PC-9 (cell line): ENCODE measurements around the gene PPM1A. TPM values are rescaled to one million over a fixed set of nuclear protein-coding genes. Genes with fewer than 3 reads are reported as not detected.

Experiments
- BruUV-seq: library from RNA; stranded (reverse); fragments of 400-500 nt; replicated peaks from 2 replicates; lab custom pipeline; 2021; lab: Mats Ljungman, UMichigan
- CTCF ChIA-PET: fragments of 300-600 bp; sonication (Branson Sonifier 250); formaldehyde crosslinking; loops from one replicate; lab custom pipeline; 2022; ENCODE audit warnings: antibody characterized with exemption; lab: Charles Lee
- POLR2A ChIA-PET: fragments of 300-600 bp; sonication (Branson Sonifier 250); formaldehyde crosslinking; loops from one replicate; lab custom pipeline; 2022; ENCODE audit warnings: antibody characterized with exemption; ENCODE audit not compliant: unreplicated experiment; lab: Charles Lee
- DNase-seq, 2 experiments: peaks; one replicate each; pipeline versions ENCODE4 v3.0.0 to v3.0.0-alpha.2; 2015 to 2022; ENCODE audit warnings: mixed read lengths in 1 of 2
- H2AFZ ChIP-seq: fragments of 200-600 bp; sonication (generic); 2 replicates; pipeline ENCODE4 v1.8.1; 2017; ENCODE audit warnings: antibody characterized with exemption
- H3F3A ChIP-seq: fragments of 200-600 bp; sonication (generic); 2 replicates; pipeline ENCODE4 v1.8.1; 2017; ENCODE audit warnings: antibody characterized with exemption, mild to moderate bottlenecking, low read depth; ENCODE audit not compliant: insufficient read depth
- H3K27ac ChIP-seq: fragments of 200-600 bp; sonication (generic); 2 replicates; pipeline ENCODE4 v1.6.1; 2016; ENCODE audit warnings: mixed run types
- H3K27me3 ChIP-seq: fragments of 200-600 bp; sonication (generic); 2 replicates; pipeline ENCODE4 v1.6.1; 2016; ENCODE audit warnings: low read depth, mixed run types; ENCODE audit not compliant: insufficient read depth
- H3K36me3 ChIP-seq: fragments of 200-600 bp; sonication (generic); 2 replicates; pipeline ENCODE4 v1.6.1; 2016; ENCODE audit warnings: low read depth, mixed run types
- H3K4me1 ChIP-seq: fragments of 200-600 bp; sonication (generic); replicated peaks from 2 replicates; pipeline ENCODE4 v1.6.1; 2016; ENCODE audit warnings: mixed run types; ENCODE audit not compliant: insufficient read depth
- H3K4me2 ChIP-seq: fragments of 200-600 bp; sonication (generic); 2 replicates; pipeline ENCODE4 v1.6.1; 2017; ENCODE audit warnings: mixed run types
- H3K4me3 ChIP-seq: fragments of 200-600 bp; sonication (generic); 2 replicates; pipeline ENCODE4 v1.6.1; 2016; ENCODE audit warnings: mixed run types
- H3K79me2 ChIP-seq: fragments of 200-600 bp; sonication (generic); 2 replicates; pipeline ENCODE4 v1.6.1; 2017; ENCODE audit warnings: low read depth, mixed run types
- H3K9me2 ChIP-seq: fragments of 200-600 bp; sonication (generic); 2 replicates; pipeline ENCODE4 v1.8.1; 2017; ENCODE audit warnings: mild to moderate bottlenecking; ENCODE audit not compliant: insufficient read depth
- H3K9me3 ChIP-seq: fragments of 200-600 bp; sonication (generic); 2 replicates; pipeline ENCODE4 v1.8.1; 2016; ENCODE audit warnings: low read depth; ENCODE audit not compliant: insufficient read depth
- H4K20me1 ChIP-seq: fragments of 200-600 bp; sonication (generic); 2 replicates; pipeline ENCODE4 v1.8.1; 2017; ENCODE audit not compliant: insufficient read depth
- CTCF ChIP-seq: fragments of 200-600 bp; sonication (generic); conservative IDR thresholded peaks from 2 replicates; pipeline ENCODE4 v1.6.1; 2017; ENCODE audit warnings: mixed run types, antibody characterized with exemption, mild to moderate bottlenecking, moderate library complexity
- EZH2 ChIP-seq: fragments of 200-600 bp; sonication (generic); IDR thresholded peaks from 2 replicates; pipeline ENCODE4 v1.8.0; 2017; ENCODE audit warnings: antibody characterized with exemption, low read depth
- intact Hi-C: fragments of 100-400 bp; cut with micrococcal nuclease; formaldehyde crosslinking; loops from one replicate; pipeline ENCODE4 v1.10.0; 2022; ENCODE audit not compliant: unreplicated experiment
- total RNA-seq: library from RNA; stranded (reverse); gene quantifications from 2 replicates; pipeline ENCODE4 v1.2.3, GENCODE V29; 2021

The PPM1A gene
- total RNA-seq, 1 experiment from 2014 or later, result 60.9 TPM

GRCh38 chr14:60309867-60310552 is 61.0 kb downstream of the PPM1A start:
- H3K4me3 ChIP-seq, result no peak overlapping the region
- H2AFZ ChIP-seq, result no peak overlapping the region
- ChIA-PET POLR2A (interaction anchor here (0.5 kb wide), 1 partner anchor 1582 kb away, joined by 3 read pairs; no protein-coding TSS in a partner anchor), CTCF (no interaction called here)
- H3K79me2 ChIP-seq, result no peaks in the 10 kb centered on the region
- no peaks in the 10 kb centered on the region for H3K36me3 ChIP-seq
- no peaks in the 10 kb centered on the region for H3F3A ChIP-seq
- no peaks in the 10 kb centered on the region; the same call in 1 of the 2 replicates for H3K9me2 ChIP-seq
- no peak overlapping the region for H3K4me2 ChIP-seq
- TF ChIP-seq CTCF (no peak), EZH2 (no peak)
- H4K20me1 ChIP-seq, result no peaks in the 10 kb centered on the region
- intact Hi-C loops, result no loop called here
- no peak for DNase-seq
- H3K9me3 ChIP-seq, result no peaks in the 10 kb centered on the region
- BruUV-seq, result no TSS peak
- no peak overlapping the region for H3K27ac ChIP-seq
- H3K27me3 ChIP-seq, result no peaks in the 10 kb centered on the region
- no peaks in the 10 kb centered on the region for H3K4me1 ChIP-seq

DNA sequence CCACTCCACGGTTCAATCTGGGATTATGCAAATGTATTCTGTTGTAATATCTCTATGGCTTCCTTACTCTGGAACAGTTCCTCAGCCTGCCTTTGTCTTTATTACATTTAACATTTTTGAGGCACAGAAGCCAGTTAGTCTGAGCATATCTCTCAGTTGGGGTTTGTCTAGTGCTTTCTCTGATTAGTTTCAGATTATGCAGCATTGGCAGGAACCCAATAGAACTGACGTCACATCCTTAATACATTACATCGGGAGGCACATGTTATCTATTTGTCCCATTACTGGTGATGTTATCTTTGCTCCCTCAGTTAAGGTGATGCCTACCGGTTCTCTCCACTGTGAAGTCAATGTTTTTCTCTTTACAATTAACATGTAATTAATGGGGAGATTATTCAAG is 62.4 kb downstream of the PPM1A start:
- Histone ChIP-seq H4K20me1 (no peaks in the 10 kb centered on the region), H3K4me3 (no peak overlapping the region), H2AFZ (no peak overlapping the region), H3K9me2 (no peaks in the 10 kb centered on the region; the same call in 1 of the 2 replicates), H3F3A (no peaks in the 10 kb centered on the region), H3K36me3 (no peaks in the 10 kb centered on the region), H3K9me3 (no peaks in the 10 kb centered on the region), H3K27ac (no peak overlapping the region), H3K27me3 (no peaks in the 10 kb centered on the region), H3K4me2 (no peak overlapping the region), H3K79me2 (no peaks in the 10 kb centered on the region), H3K4me1 (no peaks in the 10 kb centered on the region)
- ChIA-PET POLR2A (no interaction called here), CTCF (no interaction called here)
- no TSS peak for BruUV-seq
- intact Hi-C loops, result no loop called here
- no peak for DNase-seq
- TF ChIP-seq CTCF (no peak), EZH2 (no peak)

GRCh38 chr14:60313093-60313492 is 64.1 kb downstream of the PPM1A start:
- Histone ChIP-seq H3K4me3 (no peak overlapping the region), H3K27me3 (no peaks in the 10 kb centered on the region), H3K9me2 (no peaks in the 10 kb centered on the region), H3K79me2 (no peaks in the 10 kb centered on the region), H4K20me1 (no peaks in the 10 kb centered on the region), H3K9me3 (no peaks in the 10 kb centered on the region), H3K4me2 (no peak overlapping the region), H3F3A (no peaks in the 10 kb centered on the region), H2AFZ (no peak overlapping the region), H3K36me3 (no peaks in the 10 kb centered on the region), H3K27ac (no peak overlapping the region), H3K4me1 (no peaks in the 10 kb centered on the region)
- TF ChIP-seq EZH2, result no peak
- no peak for TF ChIP-seq CTCF
- BruUV-seq, result no TSS peak
- no peak for DNase-seq
- POLR2A ChIA-PET, result no interaction called here
- CTCF ChIA-PET, result no interaction called here
- intact Hi-C loops, result no loop called here
